ENCODE measurements around the gene POLR2A.
A peak's percentile ranks its signal among the peaks of the same experiment; 100 is the strongest.

Gene POLR2A

GRCh38 chr17:7439462-7440112, 44.6 kb upstream of the POLR2A start, which contains the start of gene FGF11:
TSS of gene FGF11 (plus strand) at chr17:7439512. CDS start at chr17:7439621, 109 bp downstream.
- Histone ChIP-seq H3K4me3 (peak within 1 kb of the TSS; percentile 93), H3K9ac (ENCODE audit: insufficient read length) (peak within 1 kb of the TSS; percentile 90), H3K27ac (peak within 1 kb of the TSS; percentile 98), H3K9me3 (ENCODE audit: low read depth, low read length) (no peaks in the 10 kb centered on the region), H3K36me3 (ENCODE audit: insufficient read depth, low read length) (no peaks in the 10 kb centered on the region)
- TF ChIP-seq FOXP2 (optimal IDR thresholded peaks at IDR 0.05; ENCODE audit: control extremely low read depth, extremely low read length, insufficient read depth), result no peak
- no peak for TF ChIP-seq EZH2 (IDR thresholded peaks at IDR 0.05)
- no peak; the same call in 1 of the 2 replicates for TF ChIP-seq POLR2AphosphoS5 (IDR thresholded peaks at IDR 0.05; ENCODE audit: borderline replicate concordance, low read depth, low read length)
- DNase-seq (ENCODE audit: low read depth, low spot score), result no peak

GRCh38 chr17:7440113-7440833, 43.9 kb upstream of the POLR2A start:
- TF ChIP-seq EZH2 (IDR thresholded peaks at IDR 0.05) (no peak), POLR2AphosphoS5 (IDR thresholded peaks at IDR 0.05; ENCODE audit: borderline replicate concordance, low read depth, low read length) (peak; percentile 71), FOXP2 (optimal IDR thresholded peaks at IDR 0.05; ENCODE audit: control extremely low read depth, extremely low read length, insufficient read depth) (no peak)
- H3K9me3 ChIP-seq (ENCODE audit: low read depth, low read length), result no peaks in the 10 kb centered on the region
- H3K36me3 ChIP-seq (ENCODE audit: insufficient read depth, low read length), result no peaks in the 10 kb centered on the region
- peak overlapping the region; percentile 93 for H3K4me3 ChIP-seq
- H3K27ac ChIP-seq, result peak overlapping the region; percentile 98
- no peak for DNase-seq (ENCODE audit: low read depth, low spot score)
- peak overlapping the region; percentile 90 for H3K9ac ChIP-seq (ENCODE audit: insufficient read length)

GRCh38 chr17:7440834-7441195, 43.4 kb upstream of the POLR2A start:
- no peak for DNase-seq (ENCODE audit: low read depth, low spot score)
- H3K9ac ChIP-seq (ENCODE audit: insufficient read length), result peak overlapping the region; percentile 90
- peak overlapping the region; percentile 98 for H3K27ac ChIP-seq
- TF ChIP-seq FOXP2 (optimal IDR thresholded peaks at IDR 0.05; ENCODE audit: control extremely low read depth, extremely low read length, insufficient read depth) (no peak), EZH2 (IDR thresholded peaks at IDR 0.05) (no peak), POLR2AphosphoS5 (IDR thresholded peaks at IDR 0.05; ENCODE audit: borderline replicate concordance, low read depth, low read length) (no peak)
- no peaks in the 10 kb centered on the region for H3K36me3 ChIP-seq (ENCODE audit: insufficient read depth, low read length)
- H3K4me3 ChIP-seq, result peak overlapping the region; percentile 93
- H3K9me3 ChIP-seq (ENCODE audit: low read depth, low read length), result no peaks in the 10 kb centered on the region

- no peak for TF ChIP-seq FOXP2 (optimal IDR thresholded peaks at IDR 0.05; ENCODE audit: control extremely low read depth, extremely low read length, insufficient read depth)
- no peak for TF ChIP-seq POLR2AphosphoS5 (IDR thresholded peaks at IDR 0.05; ENCODE audit: borderline replicate concordance, low read depth, low read length)
- TF ChIP-seq EZH2 (IDR thresholded peaks at IDR 0.05), result no peak
- no peaks in the 10 kb centered on the region for H3K36me3 ChIP-seq (ENCODE audit: insufficient read depth, low read length)
- peak overlapping the region; percentile 90 for H3K9ac ChIP-seq (ENCODE audit: insufficient read length)
- peak overlapping the region; percentile 98 for H3K27ac ChIP-seq
- no peak for DNase-seq (ENCODE audit: low read depth, low spot score)
- H3K4me3 ChIP-seq, result peak overlapping the region; percentile 93
- H3K9me3 ChIP-seq (ENCODE audit: low read depth, low read length), result no peaks in the 10 kb centered on the region
Observed at GRCh38 chr17:7441266-7441665, 42.9 kb upstream of the POLR2A start.

GRCh38 chr17:7442142-7442541, 42.0 kb upstream of the POLR2A start:
- H3K27ac ChIP-seq, result no peak overlapping the region
- H3K9me3 ChIP-seq (ENCODE audit: low read depth, low read length), result no peaks in the 10 kb centered on the region
- DNase-seq (ENCODE audit: low read depth, low spot score), result no peak
- TF ChIP-seq EZH2 (IDR thresholded peaks at IDR 0.05) (no peak), POLR2AphosphoS5 (IDR thresholded peaks at IDR 0.05; ENCODE audit: borderline replicate concordance, low read depth, low read length) (no peak), FOXP2 (optimal IDR thresholded peaks at IDR 0.05; ENCODE audit: control extremely low read depth, extremely low read length, insufficient read depth) (no peak)
- no peak overlapping the region for H3K9ac ChIP-seq (ENCODE audit: insufficient read length)
- H3K36me3 ChIP-seq (ENCODE audit: insufficient read depth, low read length), result no peaks in the 10 kb centered on the region
- H3K4me3 ChIP-seq, result no peak overlapping the region

GRCh38 chr17:7443499-7444485, 40.4 kb upstream of the POLR2A start:
- DNase-seq (ENCODE audit: low read depth, low spot score), result no peak
- Histone ChIP-seq H3K9me3 (ENCODE audit: low read depth, low read length) (no peaks in the 10 kb centered on the region), H3K4me3 (no peak overlapping the region), H3K9ac (ENCODE audit: insufficient read length) (no peak overlapping the region), H3K36me3 (ENCODE audit: insufficient read depth, low read length) (no peaks in the 10 kb centered on the region), H3K27ac (0 out of 2 replicates have a peak overlapping the region, but pooled peaks have one; percentile 6)
- no peak for TF ChIP-seq FOXP2 (optimal IDR thresholded peaks at IDR 0.05; ENCODE audit: control extremely low read depth, extremely low read length, insufficient read depth)
- no peak for TF ChIP-seq POLR2AphosphoS5 (IDR thresholded peaks at IDR 0.05; ENCODE audit: borderline replicate concordance, low read depth, low read length)
- TF ChIP-seq EZH2 (IDR thresholded peaks at IDR 0.05), result no peak

- H3K9me3 ChIP-seq (ENCODE audit: low read depth, low read length), result no peaks in the 10 kb centered on the region
- H3K4me3 ChIP-seq, result no peak within 1 kb of the TSS
- no peak for TF ChIP-seq FOXP2 (optimal IDR thresholded peaks at IDR 0.05; ENCODE audit: control extremely low read depth, extremely low read length, insufficient read depth)
- no peak for TF ChIP-seq POLR2AphosphoS5 (IDR thresholded peaks at IDR 0.05; ENCODE audit: borderline replicate concordance, low read depth, low read length)
- TF ChIP-seq EZH2 (IDR thresholded peaks at IDR 0.05), result no peak
- 0 out of 2 replicates have a peak within 1 kb of the TSS, but pooled peaks have one; percentile 6 for H3K27ac ChIP-seq
- no peak within 1 kb of the TSS for H3K9ac ChIP-seq (ENCODE audit: insufficient read length)
- DNase-seq (ENCODE audit: low read depth, low spot score), result no peak
- H3K36me3 ChIP-seq (ENCODE audit: insufficient read depth, low read length), result no peaks in the 10 kb centered on the region
Observed at GRCh38 chr17:7444682-7445618, 39.2 kb upstream of the POLR2A start, which contains the start of gene CHRNB1. TSS of gene CHRNB1 (plus strand) at chr17:7445061. CDS start at chr17:7445128, 67 bp downstream.

All from SK-N-MC (cell line).